Esophagus squamous epithelium (tissue), 5 donors: Measurements from ENCODE around the gene ERGIC2. TPM values are rescaled to one million over a fixed set of nuclear protein-coding genes. Genes with fewer than 3 reads are reported as not detected.
A peak's percentile ranks its signal among the peaks of the same experiment; 100 is the strongest.

ENCODE experiments used
- DNase-seq: peaks from one replicate; lab custom pipeline; 2025; lab: John Stamatoyannopoulos, UW
- H3K27ac ChIP-seq, 4 donors: fragments of 200-600 bp; sonication (generic); one replicate each; pipeline ENCODE4 v1.5.1; 2016 to 2019; ENCODE audit warnings: mild to moderate bottlenecking in 1 of 4
- H3K27me3 ChIP-seq, 4 donors: fragments of 200-600 bp; sonication (generic); 1 replicate in 3 of 4; 2 replicates in 1 of 4; pipeline versions ENCODE4 v1.5.1 to v1.6.0; 2017 to 2021; ENCODE audit warnings: antibody characterized with exemption in 1 of 4
- H3K36me3 ChIP-seq, 3 donors: fragments of 200-600 bp; sonication (generic); one replicate each; pipeline ENCODE4 v1.5.1; 2016 to 2019
- H3K4me1 ChIP-seq, 3 donors: fragments of 200-600 bp; sonication (generic); one replicate each; pipeline ENCODE4 v1.5.1; 2017 to 2019
- H3K4me3 ChIP-seq, 4 donors: fragments of 200-600 bp; sonication (generic); 1 replicate in 3 of 4; 2 replicates in 1 of 4; pipeline ENCODE4 v1.5.1; 2016 to 2019; ENCODE audit warnings: mild to moderate bottlenecking in 2 of 4, moderate library complexity in 1 of 4
- H3K9me3 ChIP-seq, 3 donors: fragments of 200-600 bp; sonication (generic); one replicate each; pipeline ENCODE4 v1.5.1; 2016 to 2019
- CTCF ChIP-seq, 6 experiments: fragments of 450-650 bp in 4 of 6; fragments of 200-600 bp in 2 of 6; sonication (generic) in 2 of 6; IDR thresholded peaks; one replicate each; pipeline ENCODE4 v1.5.1; 2016 to 2019; ENCODE audit warnings: antibody characterized with exemption in 6 of 6, mild to moderate bottlenecking in 4 of 6, moderate library complexity in 4 of 6
- POLR2A ChIP-seq, 4 donors: fragments of 450-650 bp; IDR thresholded peaks; one replicate each; pipeline ENCODE4 v1.6.1; 2017; ENCODE audit warnings: antibody characterized with exemption in 4 of 4, mild to moderate bottlenecking in 4 of 4, moderate library complexity in 3 of 4
- WGBS, 2 donors: methylation state at CpG; one replicate each; pipeline ENCODE4 v1.1.5; 2018; 5-methylcytosine and 5-hydroxymethylcytosine counted together
- intact Hi-C: fragments of 100-400 bp; cut with DNase I; formaldehyde crosslinking; loops from one replicate; pipeline ENCODE4 v1.15.0; 2022
- total RNA-seq, 4 donors: library from RNA; depleted of rRNA; stranded (reverse); fragments of >200 nt; gene quantifications; one replicate each; pipeline ENCODE4 v1.1.0, GENCODE V29; 2016
- donor health status: DM: yes; HTN: yes; CAD: no.

The ERGIC2 gene
- total RNA-seq, 4 donors from 2014 or later, result 48.0 to 99.0 (median 64.5) TPM

- DNase-seq, result no peak
- Histone ChIP-seq H3K4me3 (no peak overlapping the region), H3K27ac (no peak overlapping the region), H3K4me1 (peaks cover 0 to 4% (median 0%) of the 10 kb centered on the region in 3 donors), H3K9me3 (no peaks in the 10 kb centered on the region), H3K27me3 (no peaks in the 10 kb centered on the region), H3K36me3 (peaks cover 0 to 22% (median 0%) of the 10 kb centered on the region in 3 donors)
- WGBS, 2 donors, result 23 to 28% methylated on average over 8 of the region's 8 CpGs
- intact Hi-C loops, result no loop called here
- TF ChIP-seq POLR2A (IDR thresholded peaks at IDR 0.05) (no peak), CTCF (IDR thresholded peaks at IDR 0.05) (peak in 5 of 6 experiments; percentile 64 to 82 (median 79))
Measured at GRCh38 chr12:29317556-29318363, 63.2 kb downstream of the ERGIC2 start.

- no peak overlapping the region for H3K4me3 ChIP-seq
- H3K36me3 ChIP-seq, result peaks cover 0 to 18% (median 0%) of the 10 kb centered on the region in 3 donors
- intact Hi-C loops, result no loop called here
- TF ChIP-seq POLR2A (IDR thresholded peaks at IDR 0.05) (no peak), CTCF (IDR thresholded peaks at IDR 0.05) (no peak)
- no peak overlapping the region for H3K27ac ChIP-seq
- H3K4me1 ChIP-seq, result peaks cover 0 to 4% (median 0%) of the 10 kb centered on the region in 3 donors
- 64 to 94% methylated on average over 2 to 4 of the region's 4 CpGs for WGBS, 2 donors
- no peaks in the 10 kb centered on the region for H3K9me3 ChIP-seq
- no peaks in the 10 kb centered on the region for H3K27me3 ChIP-seq
- DNase-seq, result no peak
Measured at GRCh38 chr12:29316752-29317151, 64.2 kb downstream of the ERGIC2 start.

GRCh38 chr12:29314416-29314815, 66.6 kb downstream of the ERGIC2 start:
- Histone ChIP-seq H3K4me1 (peaks cover 0 to 4% (median 0%) of the 10 kb centered on the region in 3 donors), H3K4me3 (no peak overlapping the region), H3K9me3 (no peaks in the 10 kb centered on the region), H3K27ac (no peak overlapping the region), H3K27me3 (no peaks in the 10 kb centered on the region), H3K36me3 (peaks cover 0 to 6% (median 0%) of the 10 kb centered on the region in 3 donors)
- intact Hi-C loops, result no loop called here
- TF ChIP-seq POLR2A (IDR thresholded peaks at IDR 0.05) (no peak), CTCF (IDR thresholded peaks at IDR 0.05) (no peak)
- WGBS, 2 donors, result 38 to 41% methylated on average over 2 of the region's 2 CpGs
- DNase-seq, result no peak

- no peaks in the 10 kb centered on the region for H3K27me3 ChIP-seq
- no peak overlapping the region for H3K4me3 ChIP-seq
- WGBS, 2 donors, result 90 to 93% methylated on average over 4 of the region's 4 CpGs
- TF ChIP-seq POLR2A (IDR thresholded peaks at IDR 0.05) (no peak), CTCF (IDR thresholded peaks at IDR 0.05) (no peak)
- intact Hi-C loops, result no loop called here
- DNase-seq, result no peak
- H3K9me3 ChIP-seq, result no peaks in the 10 kb centered on the region
- no peaks in the 10 kb centered on the region for H3K4me1 ChIP-seq
- H3K27ac ChIP-seq, result no peak overlapping the region
- peaks cover 0 to 13% (median 0%) of the 10 kb centered on the region in 3 donors for H3K36me3 ChIP-seq
Measured at GRCh38 chr12:29310899-29311298, 70.1 kb downstream of the ERGIC2 start.

GRCh38 chr12:29309320-29309902, 71.6 kb downstream of the ERGIC2 start:
- DNase-seq, result no peak
- Histone ChIP-seq H3K36me3 (peaks cover 0 to 13% (median 0%) of the 10 kb centered on the region in 3 donors), H3K27me3 (no peaks in the 10 kb centered on the region), H3K4me1 (no peaks in the 10 kb centered on the region), H3K27ac (no peak overlapping the region), H3K4me3 (no peak overlapping the region), H3K9me3 (no peaks in the 10 kb centered on the region)
- TF ChIP-seq CTCF (IDR thresholded peaks at IDR 0.05) (peak in 2 of 6 experiments; percentile 9 to 37), POLR2A (IDR thresholded peaks at IDR 0.05) (no peak)
- WGBS, 2 donors, result 50 to 85% methylated on average over 4 of the region's 4 CpGs
- intact Hi-C loops, result loop anchor here (5.0 kb wide), 1 partner anchor 227 kb away; no protein-coding TSS in a partner anchor
